RWPE2 (cell line): ENCODE measurements around the gene LRP1B.

Experiments used
- ATAC-seq: fragments of 200-7000 bp; cut with Tn5 transposase; 3 replicates; pipeline ENCODE4 v1.9.1; 2021; ENCODE audit warnings: low read depth
- DNase-seq: peaks from one replicate; pipeline ENCODE4 v3.0.0-alpha.2; 2020; ENCODE audit warnings: low spot score
- H3K27ac ChIP-seq: fragments of 450-650 bp; 2 replicates; pipeline ENCODE4 v1.5.1; 2017; ENCODE audit warnings: mild to moderate bottlenecking; ENCODE audit not compliant: poor library complexity, severe bottlenecking
- H3K27me3 ChIP-seq: fragments of 250-450 bp; sonication (Bioruptor Pico); 2 replicates; pipeline ENCODE4 v1.5.1; 2021; ENCODE audit warnings: mild to moderate bottlenecking, moderate library complexity; ENCODE audit not compliant: insufficient read depth, poor library complexity, severe bottlenecking
- H3K36me3 ChIP-seq: fragments of 250-450 bp; sonication (Bioruptor Pico); 2 replicates; pipeline ENCODE4 v1.5.1; 2020; ENCODE audit warnings: low read depth, mild to moderate bottlenecking, moderate library complexity
- H3K4me1 ChIP-seq: fragments of 250-450 bp; sonication (Bioruptor Pico); 2 replicates; pipeline ENCODE4 v1.5.1; 2021; ENCODE audit warnings: mild to moderate bottlenecking, moderate library complexity; ENCODE audit not compliant: insufficient read depth, poor library complexity, severe bottlenecking
- H3K4me3 ChIP-seq: fragments of 250-450 bp; sonication (Bioruptor Pico); 2 replicates; pipeline ENCODE4 v1.5.1; 2021; ENCODE audit warnings: mild to moderate bottlenecking, moderate library complexity; ENCODE audit not compliant: severe bottlenecking
- H3K9me3 ChIP-seq: fragments of 250-450 bp; sonication (Bioruptor Pico); 2 replicates; pipeline ENCODE4 v1.5.1; 2021; ENCODE audit warnings: mild to moderate bottlenecking, moderate library complexity; ENCODE audit not compliant: severe bottlenecking
- TF ChIP-seq, protein P1 (sequence below): fragments of 450-650 bp; IDR thresholded peaks from one replicate; pipeline ENCODE4 v1.5.1; 2017; ENCODE audit warnings: mild to moderate bottlenecking, moderate library complexity; ENCODE audit not compliant: poor library complexity, severe bottlenecking

The LRP1B gene

DNA sequence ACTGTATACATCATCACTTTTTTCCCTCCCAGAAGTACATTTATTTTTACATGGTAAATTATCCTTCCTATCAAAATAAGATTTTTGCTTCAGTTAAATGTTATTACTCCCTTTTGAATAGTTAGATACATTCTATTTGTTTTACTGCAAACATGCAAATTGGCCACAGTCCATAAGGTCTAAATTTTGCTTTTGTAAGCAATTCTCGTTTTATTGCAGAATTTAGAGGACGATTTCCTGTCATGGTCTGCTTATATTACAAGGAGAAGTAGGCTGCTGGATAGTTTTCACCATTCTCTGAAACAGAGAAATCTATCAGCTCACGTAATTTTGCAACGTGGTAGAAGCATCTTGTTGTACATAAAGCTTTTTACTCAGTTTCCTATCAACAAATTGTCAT, 1632.5 kb downstream of the LRP1B start:
- Histone ChIP-seq H3K27ac (no peak overlapping the region), H3K36me3 (no peaks in the 10 kb centered on the region), H3K27me3 (no peaks in the 10 kb centered on the region), H3K4me3 (no peak overlapping the region), H3K9me3 (no peaks in the 10 kb centered on the region), H3K4me1 (peaks cover 2% of the 10 kb centered on the region)
- no peak for ATAC-seq
- DNase-seq = no peak
- TF ChIP-seq, protein P1, sequence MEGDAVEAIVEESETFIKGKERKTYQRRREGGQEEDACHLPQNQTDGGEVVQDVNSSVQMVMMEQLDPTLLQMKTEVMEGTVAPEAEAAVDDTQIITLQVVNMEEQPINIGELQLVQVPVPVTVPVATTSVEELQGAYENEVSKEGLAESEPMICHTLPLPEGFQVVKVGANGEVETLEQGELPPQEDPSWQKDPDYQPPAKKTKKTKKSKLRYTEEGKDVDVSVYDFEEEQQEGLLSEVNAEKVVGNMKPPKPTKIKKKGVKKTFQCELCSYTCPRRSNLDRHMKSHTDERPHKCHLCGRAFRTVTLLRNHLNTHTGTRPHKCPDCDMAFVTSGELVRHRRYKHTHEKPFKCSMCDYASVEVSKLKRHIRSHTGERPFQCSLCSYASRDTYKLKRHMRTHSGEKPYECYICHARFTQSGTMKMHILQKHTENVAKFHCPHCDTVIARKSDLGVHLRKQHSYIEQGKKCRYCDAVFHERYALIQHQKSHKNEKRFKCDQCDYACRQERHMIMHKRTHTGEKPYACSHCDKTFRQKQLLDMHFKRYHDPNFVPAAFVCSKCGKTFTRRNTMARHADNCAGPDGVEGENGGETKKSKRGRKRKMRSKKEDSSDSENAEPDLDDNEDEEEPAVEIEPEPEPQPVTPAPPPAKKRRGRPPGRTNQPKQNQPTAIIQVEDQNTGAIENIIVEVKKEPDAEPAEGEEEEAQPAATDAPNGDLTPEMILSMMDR = no peak

DNA sequence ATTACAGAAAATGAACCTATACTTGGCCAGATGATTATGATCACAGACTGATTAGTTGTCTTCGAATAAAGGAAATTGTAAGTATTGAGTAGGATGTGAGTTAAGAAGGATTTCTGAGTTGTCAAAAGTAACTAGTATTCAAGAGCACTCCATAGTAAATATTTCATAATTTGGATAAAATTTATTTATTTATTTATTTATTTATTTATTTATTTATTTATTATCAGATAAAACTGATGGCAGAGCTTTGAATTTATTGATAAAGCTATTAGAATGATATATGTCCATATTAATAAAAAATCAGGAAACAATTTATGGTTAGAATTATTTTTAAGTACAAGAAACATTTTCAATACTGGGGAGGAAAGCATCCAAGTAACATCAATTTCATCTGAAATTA, 1634.1 kb downstream of the LRP1B start:
- Histone ChIP-seq H3K27ac (no peak overlapping the region), H3K4me1 (no peaks in the 10 kb centered on the region), H3K27me3 (no peaks in the 10 kb centered on the region), H3K36me3 (no peaks in the 10 kb centered on the region), H3K9me3 (no peaks in the 10 kb centered on the region), H3K4me3 (no peak overlapping the region)
- TF ChIP-seq, protein P1 = no peak
- DNase-seq (no peak), ATAC-seq (no peak)

DNA sequence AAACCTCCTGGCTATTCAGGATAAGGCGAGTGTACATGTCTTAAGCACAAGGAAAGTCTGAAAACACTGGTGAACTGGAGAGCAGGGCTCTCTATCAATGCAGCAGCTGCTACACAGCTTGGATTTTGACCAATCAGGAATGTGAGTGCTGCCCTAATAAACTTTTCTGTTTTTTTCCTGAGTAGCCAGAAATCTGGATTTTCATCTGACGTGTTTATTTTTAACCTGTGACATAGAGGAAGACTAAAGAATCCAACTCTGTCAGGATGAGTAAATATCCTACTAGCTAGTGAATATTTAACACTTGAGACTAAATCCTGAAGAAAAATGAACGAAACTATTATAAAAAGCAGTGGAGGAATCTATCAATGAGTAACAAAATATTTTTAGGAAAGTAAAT, 1638.9 kb downstream of the LRP1B start:
- ATAC-seq (no peak), DNase-seq (no peak)
- H3K4me1 ChIP-seq = no peaks in the 10 kb centered on the region
- no peak overlapping the region for H3K4me3 ChIP-seq
- TF ChIP-seq, protein P1 = no peak
- H3K27ac ChIP-seq = no peak overlapping the region
- H3K36me3 ChIP-seq = no peaks in the 10 kb centered on the region
- no peaks in the 10 kb centered on the region for H3K9me3 ChIP-seq
- H3K27me3 ChIP-seq = no peaks in the 10 kb centered on the region

DNA sequence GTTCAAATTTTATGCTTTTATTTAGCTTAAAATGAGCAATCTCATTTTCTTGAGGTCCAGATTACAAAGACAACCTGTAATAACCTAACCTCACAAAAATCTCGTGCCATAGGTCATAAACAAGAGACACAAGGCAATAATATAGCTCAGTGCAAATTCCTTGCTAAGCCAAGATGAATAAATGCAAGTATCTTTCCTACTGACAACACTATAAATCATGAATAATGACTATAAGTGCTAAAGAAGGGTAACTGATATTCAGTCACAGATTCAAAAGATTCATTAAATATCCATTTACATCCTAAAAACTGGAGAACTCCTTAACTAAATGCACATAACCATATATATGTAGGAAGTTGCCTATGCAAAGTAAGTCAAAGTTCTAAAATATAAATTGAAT, 1641.6 kb downstream of the LRP1B start:
- Histone ChIP-seq H3K27me3 (no peaks in the 10 kb centered on the region), H3K4me1 (no peaks in the 10 kb centered on the region), H3K27ac (no peak overlapping the region), H3K9me3 (no peaks in the 10 kb centered on the region), H3K4me3 (no peak overlapping the region), H3K36me3 (no peaks in the 10 kb centered on the region)
- no peak for ATAC-seq
- DNase-seq = no peak
- TF ChIP-seq, protein P1 = no peak

DNA sequence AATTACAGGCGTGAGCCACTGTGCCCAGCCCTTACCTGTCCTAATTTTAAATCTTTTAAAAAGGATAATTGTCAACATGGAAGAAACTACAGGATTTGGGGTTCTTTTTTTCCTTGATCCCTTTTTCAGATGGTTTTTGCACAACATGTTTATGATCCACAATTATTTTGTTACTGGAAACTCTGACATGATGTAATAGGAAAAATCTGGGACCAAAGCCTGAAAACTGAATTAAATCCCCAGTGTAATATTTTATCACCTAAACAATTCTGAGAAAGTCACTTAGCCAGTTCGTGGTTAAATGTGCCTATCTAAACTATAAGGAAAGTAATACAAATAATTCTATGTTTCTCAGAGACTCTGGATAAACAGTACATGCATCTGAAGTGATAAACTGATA, 1649.7 kb downstream of the LRP1B start:
- H3K4me1 ChIP-seq = no peaks in the 10 kb centered on the region
- no peaks in the 10 kb centered on the region for H3K36me3 ChIP-seq
- H3K4me3 ChIP-seq = no peak overlapping the region
- ATAC-seq = no peak
- no peaks in the 10 kb centered on the region for H3K27me3 ChIP-seq
- H3K27ac ChIP-seq = no peak overlapping the region
- TF ChIP-seq, protein P1 = no peak
- no peak for DNase-seq
- no peaks in the 10 kb centered on the region for H3K9me3 ChIP-seq
